ENCODE measurements around the gene SNX10. TPM values are rescaled to one million over a fixed set of nuclear protein-coding genes. Genes with fewer than 3 reads are reported as not detected.
A peak's percentile ranks its signal among the peaks of the same experiment; 100 is the strongest.

SNX10 gene
- total and polyA plus RNA-seq, 7 experiments from 2014 or later: 5.0 to 37.0 (median 7.2) TPM

DNA sequence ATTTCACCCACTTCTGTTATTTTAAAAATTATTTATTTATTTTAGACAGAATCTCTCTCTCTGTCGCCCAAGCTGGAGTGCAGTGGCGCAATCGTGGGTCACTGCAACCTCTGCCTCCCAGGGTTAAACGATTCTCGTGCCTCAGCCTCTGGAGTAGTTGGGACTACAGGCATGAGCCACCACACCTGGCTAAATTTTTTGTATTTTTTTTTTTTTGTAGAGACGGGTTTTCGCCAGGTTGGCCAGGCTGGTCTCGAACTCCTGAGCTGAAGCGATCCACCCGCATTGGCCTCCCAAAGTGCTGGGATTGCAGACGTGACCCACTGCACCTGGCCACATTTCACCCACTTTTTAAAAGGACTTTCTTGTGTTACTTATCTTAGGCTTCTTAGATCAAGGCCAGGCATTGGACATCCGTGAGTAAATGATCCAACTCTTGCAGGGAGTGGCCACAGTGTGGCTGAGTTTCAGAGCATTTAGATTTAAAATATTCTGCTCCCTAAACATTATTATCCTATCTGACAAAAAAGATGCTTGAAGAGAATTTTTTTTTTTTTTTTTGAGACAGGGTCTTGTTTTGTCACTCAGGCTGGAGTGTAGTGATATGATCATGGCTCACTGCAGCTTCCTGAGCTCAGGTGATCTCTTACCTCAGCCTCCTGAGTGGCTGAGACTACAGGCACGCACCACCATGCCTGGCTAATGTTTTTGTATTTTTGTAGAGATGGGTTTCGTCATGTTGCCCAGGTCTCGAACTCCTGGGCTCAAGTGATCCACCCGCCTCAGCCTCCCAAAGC is 14.4 kb downstream of the SNX10 start:
- Mint-ChIP-seq H3K27ac (peak overlapping the region in 3 of 9 donors; percentile 17 to 89 (median 86)), H3K4me3 (peak overlapping the region in 3 of 10 donors; percentile 12 to 63 (median 61)), H3K27me3 (no peaks in the 10 kb centered on the region), H3K36me3 (peaks cover 0 to 21% (median 18%) of the 10 kb centered on the region in 5 donors), H3K9me3 (no peaks in the 10 kb centered on the region), H3K4me1 (peaks cover 13 to 32% (median 26%) of the 10 kb centered on the region in 7 donors)
- ATAC-seq (peak; percentile 2), DNase-seq (no peak)
- Histone ChIP-seq H3K27ac (ENCODE audit: low read depth, low read length) (no peak overlapping the region), H3K4me3 (ENCODE audit: low read length) (no peak overlapping the region), H3K27me3 (ENCODE audit: control insufficient read depth in 2 of 2, insufficient read depth in 2 of 2, low read length in 2 of 2) (no peaks in the 10 kb centered on the region), H3K4me1 (ENCODE audit: control insufficient read depth in 2 of 2, insufficient read depth in 2 of 2, low read length in 2 of 2) (peaks cover 0 to 5% of the 10 kb centered on the region in 2 donors), H3K36me3 (ENCODE audit: control insufficient read depth in 2 of 3, insufficient read depth in 3 of 3, low read length in 3 of 3) (no peaks in the 10 kb centered on the region), H3K9me3 (ENCODE audit: control insufficient read depth in 2 of 3, low read length in 3 of 3) (no peaks in the 10 kb centered on the region)
- ChIA-PET CTCF (interaction anchor here (1.6 kb wide), 1 partner anchor 10 kb away, joined by 4 read pairs; no protein-coding TSS in a partner anchor), POLR2A (interaction anchor here (1.2 to 1.6 kb wide), 2 partner anchors 105 to 106 kb away, joined by 4 read pairs; partner anchors contain the start of genes CBX3 and HNRNPA2B1)
- intact Hi-C loops (cut with micrococcal nuclease): loop anchor here in 1 of 2 donors (1.0 kb wide), 1 partner anchor 12 kb away; no protein-coding TSS in a partner anchor

DNA sequence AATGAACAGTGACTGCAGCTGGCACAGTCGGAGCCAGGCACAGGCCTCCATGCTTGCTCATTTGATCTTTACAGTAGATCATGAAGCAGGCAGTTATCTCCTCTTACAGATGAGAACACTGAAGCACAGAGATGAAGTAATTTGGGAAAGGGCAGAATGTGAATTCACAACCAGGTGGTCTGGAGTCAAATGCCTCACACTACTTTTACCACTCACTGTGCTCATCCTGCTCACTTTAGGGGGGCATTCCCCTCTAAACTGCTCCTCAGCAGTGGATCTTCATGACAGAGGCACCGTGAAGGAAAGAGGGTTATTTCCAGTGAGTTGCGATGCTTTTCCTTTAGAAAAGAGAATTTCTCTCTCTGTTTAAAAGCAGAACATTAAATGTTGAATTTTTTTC is 15.1 kb downstream of the SNX10 start:
- ATAC-seq (no peak), DNase-seq (no peak)
- Histone ChIP-seq H3K4me3 (ENCODE audit: low read length) (no peak overlapping the region), H3K9me3 (ENCODE audit: control insufficient read depth in 2 of 3, low read length in 3 of 3) (no peaks in the 10 kb centered on the region), H3K4me1 (ENCODE audit: control insufficient read depth in 2 of 2, insufficient read depth in 2 of 2, low read length in 2 of 2) (peaks cover 0 to 5% of the 10 kb centered on the region in 2 donors), H3K27ac (ENCODE audit: low read depth, low read length) (no peak overlapping the region), H3K36me3 (ENCODE audit: control insufficient read depth in 2 of 3, insufficient read depth in 3 of 3, low read length in 3 of 3) (no peaks in the 10 kb centered on the region), H3K27me3 (ENCODE audit: control insufficient read depth in 2 of 2, insufficient read depth in 2 of 2, low read length in 2 of 2) (no peaks in the 10 kb centered on the region)
- ChIA-PET CTCF (no interaction called here), POLR2A (no interaction called here)
- H3K4me1 Mint-ChIP-seq: peaks cover 13 to 32% (median 26%) of the 10 kb centered on the region in 7 donors
- H3K36me3 Mint-ChIP-seq: peaks cover 0 to 17% (median 15%) of the 10 kb centered on the region in 5 donors
- H3K9me3 Mint-ChIP-seq: no peaks in the 10 kb centered on the region
- peak overlapping the region in 2 of 9 donors; percentile 18 to 36 for H3K27ac Mint-ChIP-seq
- no peak overlapping the region for H3K4me3 Mint-ChIP-seq
- no peaks in the 10 kb centered on the region for H3K27me3 Mint-ChIP-seq
- intact Hi-C loops (cut with micrococcal nuclease): no loop called here

DNA sequence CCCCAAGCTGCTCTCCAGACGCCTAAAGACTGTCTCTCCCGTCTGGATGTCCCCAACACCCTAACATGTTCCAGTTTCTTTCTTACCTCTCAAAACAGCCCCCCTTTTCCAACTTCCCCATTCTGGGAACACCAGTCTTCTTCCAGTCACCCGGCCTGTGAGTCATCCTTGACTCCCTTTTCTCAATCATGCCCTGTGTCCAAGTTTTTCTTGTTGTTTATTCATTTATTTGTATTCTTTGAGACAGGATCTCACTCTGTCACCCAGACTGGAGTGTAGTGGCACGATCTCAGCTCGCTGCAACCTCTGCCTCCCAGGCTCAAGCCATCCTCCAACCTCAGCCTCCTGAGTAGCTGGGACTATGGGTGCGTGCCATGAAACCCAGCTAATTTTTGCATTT is 15.6 kb downstream of the SNX10 start:
- H3K4me1 ChIP-seq (ENCODE audit: control insufficient read depth in 2 of 2, insufficient read depth in 2 of 2, low read length in 2 of 2): peaks cover 0 to 5% of the 10 kb centered on the region in 2 donors
- no peaks in the 10 kb centered on the region for H3K9me3 ChIP-seq (ENCODE audit: control insufficient read depth in 2 of 3, low read length in 3 of 3)
- Mint-ChIP-seq H3K4me1 (peaks cover 13 to 32% (median 26%) of the 10 kb centered on the region in 7 donors), H3K27me3 (no peaks in the 10 kb centered on the region), H3K27ac (peak overlapping the region in 3 of 9 donors; percentile 6 to 18 (median 11)), H3K9me3 (no peaks in the 10 kb centered on the region), H3K4me3 (no peak overlapping the region), H3K36me3 (peaks cover 0 to 15% (median 12%) of the 10 kb centered on the region in 5 donors)
- no peak overlapping the region for H3K27ac ChIP-seq (ENCODE audit: low read depth, low read length)
- ChIA-PET CTCF (no interaction called here), POLR2A (interaction anchor here (0.9 to 1.2 kb wide), 2 partner anchors 12 to 107 kb away, joined by 3 to 5 read pairs; partner anchors contain the start of gene HNRNPA2B1)
- no peak overlapping the region for H3K4me3 ChIP-seq (ENCODE audit: low read length)
- ATAC-seq (peak; percentile 45), DNase-seq (no peak)
- intact Hi-C loops (cut with micrococcal nuclease): no loop called here
- no peaks in the 10 kb centered on the region for H3K27me3 ChIP-seq (ENCODE audit: control insufficient read depth in 2 of 2, insufficient read depth in 2 of 2, low read length in 2 of 2)
- no peaks in the 10 kb centered on the region for H3K36me3 ChIP-seq (ENCODE audit: control insufficient read depth in 2 of 3, insufficient read depth in 3 of 3, low read length in 3 of 3)

DNA sequence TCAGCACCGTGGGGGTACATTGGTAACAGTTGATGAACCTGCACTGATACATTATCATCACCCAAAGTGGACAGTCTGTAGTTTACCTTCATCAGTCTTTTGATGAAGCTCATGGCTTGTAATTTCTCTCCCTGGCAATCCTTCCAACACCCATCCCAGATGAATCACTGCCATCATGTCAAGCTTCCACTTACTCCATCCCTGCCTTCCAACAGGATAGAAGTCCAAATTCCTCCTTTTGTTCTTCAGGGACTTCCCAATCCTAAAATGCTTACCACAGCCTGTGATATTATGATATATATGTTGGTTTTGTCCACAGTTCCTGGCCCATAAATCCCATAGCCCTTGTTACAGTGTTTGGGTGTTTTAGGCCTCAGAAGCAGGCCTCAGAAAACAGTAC is 16.1 kb downstream of the SNX10 start:
- Histone ChIP-seq H3K27me3 (ENCODE audit: control insufficient read depth in 2 of 2, insufficient read depth in 2 of 2, low read length in 2 of 2) (no peaks in the 10 kb centered on the region), H3K27ac (ENCODE audit: low read depth, low read length) (no peak overlapping the region), H3K36me3 (ENCODE audit: control insufficient read depth in 2 of 3, insufficient read depth in 3 of 3, low read length in 3 of 3) (no peaks in the 10 kb centered on the region), H3K4me3 (ENCODE audit: low read length) (no peak overlapping the region), H3K9me3 (ENCODE audit: control insufficient read depth in 2 of 3, low read length in 3 of 3) (no peaks in the 10 kb centered on the region), H3K4me1 (ENCODE audit: control insufficient read depth in 2 of 2, insufficient read depth in 2 of 2, low read length in 2 of 2) (peaks cover 0 to 5% of the 10 kb centered on the region in 2 donors)
- no peak for DNase-seq
- Mint-ChIP-seq H3K27ac (peak overlapping the region in 1 of 9 donors; percentile 1), H3K9me3 (no peaks in the 10 kb centered on the region), H3K4me1 (peaks cover 13 to 32% (median 26%) of the 10 kb centered on the region in 7 donors), H3K4me3 (no peak overlapping the region), H3K27me3 (no peaks in the 10 kb centered on the region), H3K36me3 (peaks cover 0 to 15% (median 9%) of the 10 kb centered on the region in 5 donors)
- CTCF ChIA-PET: interaction anchor here (0.6 kb wide), 1 partner anchor 43 kb away, joined by 3 read pairs; no protein-coding TSS in a partner anchor
- no peak for ATAC-seq
- intact Hi-C loops (cut with micrococcal nuclease): no loop called here
- POLR2A ChIA-PET: interaction anchor here (0.7 to 1.2 kb wide), 3 partner anchors 10 to 108 kb away, joined by 3 to 5 read pairs (median 3); partner anchors contain the start of gene HNRNPA2B1

DNA sequence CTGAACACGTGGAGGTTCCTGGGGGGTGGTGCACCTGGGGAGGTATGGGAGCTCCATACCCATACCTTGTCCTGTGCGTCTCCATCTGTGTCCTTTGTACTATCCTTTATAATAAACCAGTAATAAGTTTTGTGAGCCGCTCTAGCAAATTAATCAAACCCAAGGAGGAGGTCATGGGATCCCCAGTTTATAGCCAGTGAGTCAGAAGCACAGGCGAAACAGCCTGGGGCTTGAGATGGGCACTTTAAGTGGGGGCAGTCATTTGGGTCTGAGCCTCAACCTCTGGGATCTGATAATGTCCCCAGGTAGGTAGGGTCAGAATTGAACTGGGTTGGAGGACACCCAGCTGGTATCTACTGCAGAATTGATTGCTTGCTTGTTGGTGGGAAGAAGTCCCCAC is 16.9 kb downstream of the SNX10 start:
- Histone ChIP-seq H3K9me3 (ENCODE audit: control insufficient read depth in 2 of 3, low read length in 3 of 3) (no peaks in the 10 kb centered on the region), H3K4me1 (ENCODE audit: control insufficient read depth in 2 of 2, insufficient read depth in 2 of 2, low read length in 2 of 2) (peaks cover 0 to 5% of the 10 kb centered on the region in 2 donors), H3K27me3 (ENCODE audit: control insufficient read depth in 2 of 2, insufficient read depth in 2 of 2, low read length in 2 of 2) (no peaks in the 10 kb centered on the region), H3K27ac (ENCODE audit: low read depth, low read length) (no peak overlapping the region), H3K4me3 (ENCODE audit: low read length) (no peak overlapping the region), H3K36me3 (ENCODE audit: control insufficient read depth in 2 of 3, insufficient read depth in 3 of 3, low read length in 3 of 3) (no peaks in the 10 kb centered on the region)
- ATAC-seq (no peak), DNase-seq (no peak)
- no peak overlapping the region for H3K4me3 Mint-ChIP-seq
- CTCF ChIA-PET: no interaction called here
- intact Hi-C loops (cut with micrococcal nuclease): no loop called here
- POLR2A ChIA-PET: no interaction called here
- H3K27ac Mint-ChIP-seq: no peak overlapping the region
- peaks cover 0 to 11% (median 5%) of the 10 kb centered on the region in 5 donors for H3K36me3 Mint-ChIP-seq
- peaks cover 13 to 32% (median 22%) of the 10 kb centered on the region in 7 donors for H3K4me1 Mint-ChIP-seq
- H3K27me3 Mint-ChIP-seq: no peaks in the 10 kb centered on the region
- no peaks in the 10 kb centered on the region for H3K9me3 Mint-ChIP-seq

GRCh38 chr7:26309089-26309488 is 17.4 kb downstream of the SNX10 start:
- POLR2A ChIA-PET: interaction anchor here (0.6 kb wide), 1 partner anchor 1265 kb away, joined by 3 read pairs; no protein-coding TSS in a partner anchor
- H3K27ac Mint-ChIP-seq: peak overlapping the region in 1 of 9 donors; percentile 81

More at GRCh38 chr7:26309089-26309488, 17.4 kb downstream of the SNX10 start:
- H3K4me1 Mint-ChIP-seq: peaks cover 13 to 32% (median 21%) of the 10 kb centered on the region in 7 donors
- no peaks in the 10 kb centered on the region for H3K36me3 ChIP-seq (ENCODE audit: control insufficient read depth in 2 of 3, insufficient read depth in 3 of 3, low read length in 3 of 3)
- no peaks in the 10 kb centered on the region for H3K27me3 ChIP-seq (ENCODE audit: control insufficient read depth in 2 of 2, insufficient read depth in 2 of 2, low read length in 2 of 2)
- peaks cover 0 to 11% (median 5%) of the 10 kb centered on the region in 5 donors for H3K36me3 Mint-ChIP-seq
- H3K27ac ChIP-seq (ENCODE audit: low read depth, low read length): no peak overlapping the region
- H3K9me3 Mint-ChIP-seq: no peaks in the 10 kb centered on the region
- H3K9me3 ChIP-seq (ENCODE audit: control insufficient read depth in 2 of 3, low read length in 3 of 3): no peaks in the 10 kb centered on the region
- no peak for ATAC-seq
- CTCF ChIA-PET: no interaction called here
- H3K27me3 Mint-ChIP-seq: no peaks in the 10 kb centered on the region
- DNase-seq: no peak
- peaks cover 0 to 5% of the 10 kb centered on the region in 2 donors for H3K4me1 ChIP-seq (ENCODE audit: control insufficient read depth in 2 of 2, insufficient read depth in 2 of 2, low read length in 2 of 2)
- intact Hi-C loops (cut with micrococcal nuclease): no loop called here
- H3K4me3 Mint-ChIP-seq: no peak overlapping the region
- no peak overlapping the region for H3K4me3 ChIP-seq (ENCODE audit: low read length)

Measured in naive thymus-derived CD4-positive, alpha-beta T cell (primary cell).